WERI-Rb-1 (cell line): Measurements from ENCODE around the gene TUBG1.

Experiments used
- DNase-seq: peaks from one replicate; pipeline ENCODE4 v3.0.0-alpha.2; 2020
- H3K27ac ChIP-seq: fragments of 250-450 bp; sonication (Bioruptor Pico); 2 replicates; pipeline ENCODE4 v1.5.1; 2020; ENCODE audit warnings: mild to moderate bottlenecking, moderate library complexity
- H3K27me3 ChIP-seq: fragments of 250-450 bp; sonication (Bioruptor Pico); 2 replicates; pipeline ENCODE4 v1.5.1; 2021; ENCODE audit warnings: mild to moderate bottlenecking, low read depth, moderate library complexity; ENCODE audit not compliant: insufficient read depth, severe bottlenecking
- H3K36me3 ChIP-seq: fragments of 250-450 bp; sonication (Bioruptor Pico); 2 replicates; pipeline ENCODE4 v1.5.1; 2020; ENCODE audit warnings: mild to moderate bottlenecking, moderate library complexity
- H3K4me3 ChIP-seq: 2 replicates; pipeline ENCODE4 v1.5.1; 2011; ENCODE audit warnings: low read depth, mild to moderate bottlenecking, control low read depth, low read length
- H3K9me3 ChIP-seq: fragments of 250-450 bp; sonication (Bioruptor Pico); 2 replicates; pipeline ENCODE4 v1.5.1; 2021; ENCODE audit warnings: mild to moderate bottlenecking, moderate library complexity; ENCODE audit not compliant: severe bottlenecking
- CTCF ChIP-seq: IDR thresholded peaks from 2 replicates; pipeline ENCODE4 v1.5.1; 2011; ENCODE audit warnings: low read depth, mild to moderate bottlenecking, control low read depth, inconsistent platforms, low read length

Gene TUBG1

GRCh38 chr17:42577140-42577531 is 32.3 kb upstream of the TUBG1 start:
- Histone ChIP-seq H3K36me3 (peaks cover 75% of the 10 kb centered on the region), H3K4me3 (peak overlapping the region; percentile 89), H3K27me3 (no peaks in the 10 kb centered on the region), H3K27ac (peak overlapping the region; percentile 87), H3K9me3 (no peaks in the 10 kb centered on the region)
- no peak for TF ChIP-seq CTCF
- no peak for DNase-seq

- DNase-seq = peak; percentile 99
- H3K27ac ChIP-seq = peak within 1 kb of the TSS; percentile 87
- peak within 1 kb of the TSS; percentile 89 for H3K4me3 ChIP-seq
- peak; percentile 50 for TF ChIP-seq CTCF
- peaks cover 75% of the 10 kb centered on the region for H3K36me3 ChIP-seq
- H3K9me3 ChIP-seq = no peaks in the 10 kb centered on the region
- H3K27me3 ChIP-seq = no peaks in the 10 kb centered on the region
Observed at GRCh38 chr17:42577532-42578281, 31.8 kb upstream of the TUBG1 start, which contains the start of gene PSMC3IP. Gene PSMC3IP, minus strand, starts transcription at chr17:42577729. Its CDS starts 43 bp downstream, at chr17:42577686.

- DNase-seq = peak; percentile 96
- Histone ChIP-seq H3K9me3 (no peaks in the 10 kb centered on the region), H3K27me3 (no peaks in the 10 kb centered on the region), H3K27ac (peak overlapping the region; percentile 87), H3K36me3 (peaks cover 75% of the 10 kb centered on the region), H3K4me3 (peak overlapping the region; percentile 89)
- peak; percentile 89 for TF ChIP-seq CTCF
Observed at GRCh38 chr17:42578282-42578869, 31.1 kb upstream of the TUBG1 start.

GRCh38 chr17:42579794-42580551 is 29.5 kb upstream of the TUBG1 start:
- Histone ChIP-seq H3K4me3 (no peak overlapping the region), H3K27ac (peak overlapping the region; percentile 9), H3K9me3 (no peaks in the 10 kb centered on the region), H3K36me3 (peaks cover 73% of the 10 kb centered on the region), H3K27me3 (no peaks in the 10 kb centered on the region)
- peak; percentile 47 for DNase-seq
- no peak for TF ChIP-seq CTCF

GRCh38 chr17:42581744-42582270 is 27.7 kb upstream of the TUBG1 start:
- no peak overlapping the region for H3K4me3 ChIP-seq
- no peak for DNase-seq
- no peak overlapping the region for H3K27ac ChIP-seq
- no peaks in the 10 kb centered on the region for H3K9me3 ChIP-seq
- TF ChIP-seq CTCF = no peak
- no peaks in the 10 kb centered on the region for H3K27me3 ChIP-seq
- H3K36me3 ChIP-seq = peaks cover 72% of the 10 kb centered on the region
